ENCODE data around the gene PKNOX2.

Gene PKNOX2

DNA sequence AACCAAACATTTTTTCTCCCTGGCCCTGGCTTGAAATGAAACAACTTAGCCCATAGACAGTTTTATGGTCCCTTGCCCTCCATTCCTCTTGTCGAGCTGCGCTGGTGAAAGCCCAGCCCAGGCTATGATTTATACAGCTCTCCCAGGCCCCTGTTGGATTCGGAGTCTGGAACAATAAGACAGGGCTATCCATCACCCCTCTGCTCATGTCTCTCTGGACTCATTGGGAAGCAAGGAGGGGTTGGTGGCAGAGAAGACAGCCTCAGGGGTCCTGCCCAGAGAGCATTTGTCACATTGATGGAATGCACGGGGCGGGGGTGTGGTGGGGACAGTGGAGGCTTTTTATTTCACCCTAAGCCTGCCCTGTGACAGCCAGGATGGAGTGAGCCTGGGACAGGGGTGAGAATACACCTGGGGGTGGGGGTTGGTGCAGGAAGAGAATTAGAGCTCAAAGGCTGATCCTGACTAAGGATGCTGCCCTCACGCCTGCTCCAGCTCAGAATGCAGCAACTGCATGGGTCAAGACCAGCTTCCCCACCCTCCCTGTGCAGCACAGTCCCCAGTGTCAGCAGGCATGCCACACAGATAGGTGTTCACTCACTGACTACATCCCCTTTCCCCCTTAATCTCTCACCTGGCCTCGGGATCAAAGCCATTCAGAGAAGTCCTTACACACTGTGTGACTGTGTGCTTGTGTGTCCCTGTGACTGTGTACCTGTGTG, 10.0 kb upstream of the PKNOX2 start:
- DNase-seq (ENCODE audit: low spot score): no peak

DNA sequence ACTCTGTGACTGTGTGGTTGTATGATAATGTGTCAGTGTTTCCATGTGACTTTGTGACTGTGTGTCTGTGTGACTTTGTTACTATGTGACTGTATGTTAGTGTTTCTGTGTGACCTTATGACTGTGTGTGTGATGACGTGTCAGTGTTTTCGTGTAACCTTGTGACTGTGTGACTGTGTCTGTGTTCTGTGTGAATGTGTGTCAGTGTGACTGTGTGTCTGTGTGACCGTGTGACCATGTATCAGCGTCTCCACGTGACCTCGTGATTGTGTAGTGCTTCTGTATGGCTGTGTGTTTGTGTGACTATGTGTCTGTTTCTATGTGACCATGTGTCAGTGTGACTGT, 9.5 kb upstream of the PKNOX2 start:
- no peak for DNase-seq (ENCODE audit: low spot score)

DNA sequence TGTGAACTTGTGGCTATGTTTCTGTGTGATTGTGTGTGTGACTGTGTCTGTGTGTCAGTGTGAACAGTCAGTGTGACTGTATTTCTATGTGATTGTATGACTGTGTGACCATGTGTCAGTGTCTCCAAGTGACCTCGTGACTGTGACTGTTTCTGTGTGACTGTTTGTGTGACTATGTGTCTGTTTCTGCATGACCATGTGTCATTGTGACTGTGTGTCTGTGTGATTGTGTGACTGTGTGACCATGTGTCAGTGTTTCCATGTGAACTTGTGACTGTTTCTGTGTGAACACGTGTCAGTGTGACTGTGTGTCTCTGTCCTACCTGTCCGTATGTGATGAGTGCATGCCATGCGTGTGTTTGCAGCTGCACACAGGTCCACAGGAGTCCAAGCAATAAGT, 8.8 kb upstream of the PKNOX2 start:
- DNase-seq (ENCODE audit: low spot score): no peak

DNA sequence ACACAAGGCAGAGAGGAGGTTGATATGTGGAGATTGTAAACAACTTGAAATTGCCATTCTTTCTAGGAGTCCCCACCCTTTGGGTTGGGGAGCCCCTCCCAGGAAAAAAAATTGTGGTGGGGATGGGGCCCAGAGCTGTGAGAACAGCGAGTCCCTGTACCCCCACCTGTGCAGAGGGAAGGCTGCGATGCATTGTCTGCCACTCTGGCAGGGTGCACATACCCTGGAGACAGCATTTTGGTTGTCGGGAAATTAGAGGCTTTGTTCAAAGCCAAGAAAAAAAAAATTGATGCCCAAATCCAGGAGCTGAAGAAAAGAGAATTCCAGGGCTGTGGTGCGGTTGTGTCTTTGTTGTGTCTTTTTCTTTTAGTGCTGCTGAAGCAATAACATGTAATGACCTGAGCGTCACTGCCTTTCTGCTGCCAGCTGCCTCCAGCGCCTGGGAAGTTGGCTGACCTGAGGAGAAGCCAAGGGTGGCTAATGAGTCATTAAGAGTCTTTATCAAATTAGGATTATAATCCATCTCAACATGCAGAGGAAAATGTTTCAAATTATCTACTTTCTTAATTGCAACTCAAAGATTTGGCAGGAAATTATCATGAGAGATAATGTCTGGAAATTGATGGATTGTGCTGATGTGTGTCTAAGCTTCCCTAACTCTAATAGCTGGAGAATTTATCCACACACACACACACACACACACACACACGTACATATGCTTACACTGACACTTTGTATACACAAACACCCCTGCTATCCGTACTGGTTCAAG, 8.0 kb upstream of the PKNOX2 start:
- DNase-seq (ENCODE audit: low spot score): no peak

DNA sequence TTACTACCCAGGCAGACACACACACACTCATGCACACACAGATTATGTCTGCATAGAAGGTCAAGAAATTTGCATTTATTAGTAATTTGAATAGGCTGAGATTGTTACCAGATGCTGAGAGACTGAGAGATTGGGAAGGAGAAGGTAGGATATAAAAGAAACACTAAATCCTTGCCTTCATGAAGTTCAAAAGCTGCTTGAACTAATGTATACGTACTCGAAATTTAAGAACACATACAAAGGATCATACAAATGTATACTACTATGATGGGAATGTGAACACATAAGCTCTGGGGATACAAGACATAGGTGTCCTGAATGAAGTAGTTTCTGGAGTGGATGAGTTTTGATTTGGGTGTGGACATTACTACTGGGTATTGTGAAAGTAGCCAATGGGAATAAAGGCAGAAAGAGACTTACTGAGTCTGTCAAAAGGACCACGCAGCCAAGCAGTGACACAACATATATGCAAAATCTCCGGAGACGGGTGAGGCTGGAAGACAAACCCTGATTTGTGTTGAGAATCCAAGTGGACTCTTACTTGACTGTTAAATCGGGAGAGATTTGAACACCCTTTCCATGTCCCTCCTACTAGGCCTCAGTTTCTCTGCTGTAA, 7.3 kb upstream of the PKNOX2 start:
- DNase-seq (ENCODE audit: low spot score): no peak

DNA sequence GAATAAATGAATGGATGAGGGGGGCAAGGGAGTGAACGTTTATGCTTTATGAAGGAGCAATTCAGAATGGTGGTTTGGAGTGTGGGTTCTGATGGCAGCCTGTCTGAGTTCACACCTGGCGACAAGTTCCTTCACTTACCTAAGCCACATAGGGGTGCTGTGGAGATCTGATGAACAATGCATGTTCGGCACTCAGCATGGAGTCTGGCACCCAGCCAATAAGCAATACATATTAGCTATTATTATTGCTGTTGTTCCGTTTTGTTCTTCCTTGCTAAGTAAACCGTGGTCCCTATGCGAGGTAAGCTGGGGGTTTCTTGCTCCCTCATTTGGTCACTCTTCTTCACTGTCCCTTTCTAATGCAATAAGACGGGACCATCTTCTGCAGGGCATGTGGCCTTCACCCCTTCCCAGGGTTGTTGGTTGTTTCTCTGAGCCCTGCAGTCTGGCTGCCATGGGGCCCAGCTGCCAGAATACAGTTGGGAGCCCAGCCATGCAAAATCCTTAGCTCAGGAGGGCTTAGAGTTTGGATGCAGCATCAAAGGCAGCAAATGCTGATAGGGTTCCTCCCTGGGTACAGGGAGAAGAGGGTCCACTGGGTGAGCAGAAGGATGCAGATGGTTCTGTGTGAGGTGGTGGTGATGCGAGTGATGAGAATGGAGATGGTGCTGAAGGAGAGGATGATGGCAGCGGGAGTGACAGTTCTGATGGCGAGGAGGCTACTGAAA, 6.4 kb upstream of the PKNOX2 start:
- DNase-seq (ENCODE audit: low spot score): no peak

DNA sequence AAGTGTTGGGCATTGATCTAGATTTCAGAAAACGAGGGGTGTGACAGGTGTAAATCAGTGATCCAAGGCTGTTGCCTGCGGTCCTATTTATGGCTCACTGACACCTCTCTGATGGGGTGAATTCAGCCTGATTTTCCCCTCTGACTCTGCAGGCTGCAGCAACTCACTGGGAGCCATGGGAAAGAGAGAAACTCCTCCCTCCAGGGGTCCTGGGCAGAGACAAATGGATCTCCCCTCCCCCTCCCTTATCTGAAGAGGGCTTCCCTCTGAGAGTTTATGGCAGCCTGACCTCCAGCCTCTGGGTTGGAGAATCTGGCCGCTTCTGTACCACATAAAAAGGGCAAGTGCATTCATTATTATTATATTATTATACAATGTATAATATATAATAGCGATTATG, 1.8 kb upstream of the PKNOX2 start:
- DNase-seq (ENCODE audit: low spot score): no peak

DNA sequence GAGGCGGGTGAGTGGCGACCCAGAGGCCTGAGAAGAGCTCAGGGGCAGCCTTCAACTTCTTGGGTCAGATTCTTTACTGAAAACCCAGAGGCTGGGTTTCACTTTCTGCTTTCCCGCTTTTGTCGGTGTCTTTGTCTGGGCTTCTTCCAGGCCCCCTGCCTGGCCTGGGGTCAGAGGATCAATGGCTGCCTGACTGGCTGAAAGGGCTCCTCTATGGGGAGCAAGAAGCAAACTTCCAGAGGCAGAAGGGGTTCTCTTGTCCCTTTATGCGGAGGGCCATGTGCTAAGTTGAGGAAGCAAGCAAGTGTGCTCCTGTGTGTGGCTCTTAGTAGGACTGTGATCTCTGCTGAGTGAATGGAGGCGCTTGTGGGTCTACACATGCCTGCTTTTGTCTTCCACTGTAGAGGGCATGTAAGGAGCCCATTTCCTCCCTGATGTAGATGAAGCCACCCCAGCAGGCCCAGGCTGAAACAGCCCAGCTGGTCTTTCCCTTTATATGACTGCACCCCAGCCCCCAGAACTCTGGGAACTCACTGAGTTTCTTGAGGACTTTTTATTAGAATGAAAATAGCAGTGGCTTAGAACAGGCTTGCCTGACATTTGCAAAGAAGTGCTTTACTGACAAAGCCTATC, 1.0 kb upstream of the PKNOX2 start:
- DNase-seq (ENCODE audit: low spot score): no peak

DNA sequence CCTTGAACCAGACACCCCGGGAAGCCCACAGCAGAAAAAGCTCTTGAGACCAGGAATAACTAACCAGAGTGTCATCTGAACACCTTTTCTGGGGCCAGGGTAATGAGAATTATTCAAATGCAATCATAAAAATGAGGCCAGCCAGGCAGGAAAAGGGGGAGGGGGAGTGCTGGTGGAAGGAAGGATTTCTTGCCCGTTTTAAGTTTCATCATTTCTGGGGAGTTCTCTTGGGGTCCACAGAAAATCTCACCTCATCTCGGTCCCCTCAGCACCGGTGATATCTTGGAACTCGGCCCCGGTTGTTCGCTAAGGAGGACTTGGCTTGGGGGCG, 495 bp upstream of the PKNOX2 start:
- DNase-seq (ENCODE audit: low spot score): no peak

DNA sequence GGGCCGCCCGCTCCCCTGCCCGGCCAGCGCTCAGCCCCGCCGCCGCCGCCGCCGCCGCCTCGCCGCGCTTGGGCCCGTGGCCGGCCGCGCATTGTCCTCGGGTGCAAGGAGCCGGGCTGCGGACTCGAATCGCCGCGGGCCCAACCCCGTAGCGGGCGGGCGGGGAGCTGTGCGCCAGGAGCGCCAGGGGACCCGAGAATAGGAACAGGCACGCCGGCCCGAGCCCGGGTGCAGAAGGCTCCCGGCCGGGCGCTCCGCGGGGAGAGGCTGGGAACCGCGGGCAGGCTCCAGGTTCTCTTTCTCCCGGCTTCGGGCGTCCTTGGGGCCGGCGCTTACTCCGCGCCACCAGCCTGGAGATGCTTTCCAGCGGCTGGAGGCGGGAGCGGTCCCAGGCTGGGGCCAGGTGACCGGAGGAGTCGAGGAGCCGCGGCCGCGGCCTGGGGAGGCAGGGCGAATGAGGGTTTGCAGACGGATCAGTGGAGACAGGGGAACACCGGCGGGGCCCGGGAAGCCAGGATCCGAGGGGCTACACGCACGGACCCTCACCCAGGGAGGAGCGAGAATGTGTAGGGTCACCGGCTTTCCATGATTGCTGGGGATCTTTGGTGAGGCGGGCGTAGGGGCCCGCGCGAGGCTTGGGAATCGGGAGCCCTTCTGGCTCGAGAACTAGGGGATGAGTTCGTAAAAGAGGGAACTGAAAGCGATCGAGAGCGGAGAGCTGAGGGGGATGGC, 726 bp downstream of the PKNOX2 start:
- DNase-seq (ENCODE audit: low spot score): no peak

DNA sequence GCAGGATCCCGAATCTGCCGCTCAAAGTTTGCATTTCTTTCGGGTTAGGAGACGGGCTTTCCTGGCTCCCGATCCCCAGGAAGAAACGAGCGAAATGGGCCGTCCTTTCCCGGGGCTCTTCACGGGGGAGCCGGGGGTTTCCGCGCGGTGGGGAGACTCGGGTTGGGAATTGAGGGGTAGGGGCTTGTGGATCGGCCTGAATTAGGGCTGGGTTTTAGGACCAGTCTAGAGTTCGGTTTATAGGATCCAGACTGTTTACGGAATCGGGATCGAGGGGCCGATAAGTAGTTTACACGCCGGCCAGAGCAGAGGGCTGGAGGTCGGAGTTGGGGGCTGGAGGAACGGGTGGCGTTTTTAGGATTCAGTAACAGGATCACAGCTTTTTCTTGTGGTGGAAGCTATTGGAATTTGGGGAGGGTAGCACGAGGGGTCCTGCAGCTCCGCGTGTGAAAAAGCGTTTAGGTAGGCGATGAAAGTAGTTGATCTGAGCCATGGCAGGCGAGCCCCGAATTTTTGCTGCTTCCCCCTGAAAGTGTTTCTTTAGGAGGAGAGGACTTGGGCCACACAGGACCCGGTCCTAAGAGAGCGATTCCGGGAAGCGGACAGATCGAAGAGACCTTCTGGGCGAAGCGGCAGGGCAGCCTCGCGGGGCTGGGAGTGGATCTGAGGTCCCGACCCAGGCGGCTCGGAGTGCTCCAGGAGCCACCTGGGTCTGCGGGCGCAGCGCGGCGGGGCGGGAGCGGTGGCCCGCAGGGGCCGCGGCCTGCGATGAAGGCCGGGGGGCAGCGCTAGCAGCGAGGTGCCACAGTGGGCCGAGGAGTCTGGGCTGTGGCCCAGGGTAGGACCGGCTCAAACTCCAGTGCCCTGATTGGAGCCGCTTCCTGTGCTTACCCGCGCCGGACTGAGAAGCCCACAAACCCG, 1.6 kb downstream of the PKNOX2 start:
- no peak for DNase-seq (ENCODE audit: low spot score)

DNA sequence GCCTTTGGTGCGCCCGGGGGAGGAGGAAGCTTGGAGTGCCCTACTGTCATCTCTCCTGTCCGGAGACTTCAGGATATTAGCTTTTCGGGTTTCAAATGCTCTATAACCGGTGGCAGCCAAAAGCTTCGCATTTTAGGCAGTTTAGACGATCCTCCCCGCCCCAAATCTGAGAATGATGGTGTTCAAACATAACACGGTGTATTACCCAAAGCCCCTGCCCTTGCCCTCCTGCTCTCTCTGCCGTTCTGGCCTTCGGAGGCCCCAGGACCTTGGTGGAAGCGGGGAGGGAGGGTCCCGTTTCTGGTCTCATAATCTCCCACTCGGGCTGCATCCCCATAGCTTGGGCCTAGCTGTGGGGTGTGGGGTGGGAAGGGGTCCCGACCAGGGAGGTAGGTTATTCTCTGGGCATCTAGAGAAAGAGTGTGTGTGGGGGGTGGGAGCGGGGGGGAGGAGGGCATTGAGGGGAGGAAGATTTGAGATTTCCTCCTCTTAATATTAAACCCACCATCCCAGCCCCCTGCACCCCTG, 2.3 kb downstream of the PKNOX2 start:
- no peak for DNase-seq (ENCODE audit: low spot score)

DNA sequence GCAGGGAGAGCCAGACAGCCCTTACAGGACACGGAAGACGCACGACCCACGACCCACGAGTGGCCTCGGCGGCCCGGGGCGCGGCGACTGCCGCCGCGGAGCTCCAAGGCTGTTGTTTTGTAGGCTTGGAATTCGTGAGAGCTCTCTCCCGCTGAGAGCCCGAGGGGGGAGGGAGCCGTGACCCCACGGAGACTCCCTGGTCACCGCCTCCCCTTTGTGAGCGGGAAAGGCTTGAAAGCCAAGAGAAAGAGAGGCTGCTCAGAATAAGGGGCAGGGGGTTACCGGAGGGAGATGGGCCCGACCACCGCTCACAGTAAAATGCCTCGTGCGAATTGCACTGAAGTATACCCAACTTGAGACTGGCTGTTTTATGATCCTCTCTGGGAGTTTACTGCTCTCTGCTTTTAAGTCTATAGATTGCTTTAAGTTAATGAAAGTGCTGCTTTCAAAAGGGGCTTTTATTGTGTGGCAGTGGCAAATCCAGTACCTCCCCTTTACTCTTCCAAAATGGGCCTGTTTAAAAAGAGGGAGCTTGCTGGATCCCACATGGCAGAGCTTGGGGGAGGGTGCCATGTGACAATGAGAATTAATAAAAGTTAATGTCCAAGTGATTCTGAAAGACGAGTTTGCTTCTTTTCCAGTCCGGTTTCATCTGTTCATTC, 2.9 kb downstream of the PKNOX2 start:
- DNase-seq (ENCODE audit: low spot score): no peak

DNA sequence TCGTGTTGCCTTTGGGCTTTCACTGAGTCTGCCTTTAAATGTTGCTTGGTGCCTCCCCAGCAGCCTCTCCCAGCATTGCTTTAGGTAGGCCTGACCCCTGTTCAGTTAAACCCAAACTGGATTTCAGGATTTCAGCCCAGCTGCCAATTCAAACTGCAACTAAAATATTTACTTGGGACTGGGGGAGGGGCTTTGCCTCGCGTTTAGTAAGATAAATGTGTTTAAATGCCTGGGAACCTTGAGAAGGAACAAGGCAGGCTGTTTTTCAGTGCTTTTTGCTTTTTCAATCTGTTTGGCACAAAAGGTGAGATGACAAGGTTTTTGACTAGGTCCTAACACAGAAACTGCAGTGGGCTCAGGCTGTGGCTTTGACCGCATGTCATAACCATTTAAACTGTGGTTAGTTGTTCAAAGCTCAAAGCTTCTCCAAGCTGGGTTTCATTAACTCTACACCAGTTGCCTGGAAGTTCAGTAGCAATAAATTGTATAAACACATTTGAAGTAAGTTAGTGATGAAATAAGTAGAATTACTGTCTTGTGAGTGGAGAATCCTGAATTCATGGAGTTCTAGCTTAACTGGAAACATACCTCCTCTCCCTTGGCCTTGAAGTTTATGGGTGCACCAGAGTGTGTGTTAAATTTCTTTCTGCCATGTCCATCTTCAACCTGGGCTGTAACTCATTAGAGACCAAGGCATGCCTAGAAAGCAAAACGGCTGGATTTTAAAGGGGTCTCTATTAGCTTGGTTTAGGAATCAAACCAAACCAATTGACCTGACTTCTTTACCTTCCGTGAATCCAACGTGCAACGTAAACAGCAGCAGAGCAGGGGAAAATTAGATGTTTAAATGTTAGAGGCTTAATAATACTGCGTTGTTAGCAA, 3.6 kb downstream of the PKNOX2 start:
- DNase-seq (ENCODE audit: low spot score): no peak

DNA sequence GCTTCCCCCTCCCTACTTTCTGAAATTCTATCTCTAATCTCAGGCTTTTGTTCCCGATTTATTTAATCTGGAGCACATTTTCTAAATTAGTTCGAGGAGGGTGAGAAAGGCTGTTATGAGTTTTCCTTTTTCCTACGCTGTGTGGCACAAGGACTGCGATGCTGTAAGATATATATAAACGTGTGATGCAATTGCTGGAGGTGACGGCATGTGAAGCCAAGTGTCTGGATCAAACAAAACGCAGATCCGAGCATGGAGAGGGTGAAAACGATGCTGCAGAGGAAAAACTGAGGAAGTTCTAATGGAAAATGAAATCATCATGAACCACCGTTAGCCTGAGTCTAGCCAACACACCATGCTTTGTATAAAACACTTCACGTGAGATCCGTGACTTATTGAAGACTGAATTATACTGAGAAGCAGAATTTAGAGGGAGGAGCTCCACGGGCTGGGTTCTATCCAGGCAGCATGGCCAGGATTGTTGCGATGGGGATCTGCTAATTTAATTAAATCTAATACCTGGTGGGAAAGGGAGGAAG, 4.4 kb downstream of the PKNOX2 start:
- no peak for DNase-seq (ENCODE audit: low spot score)

DNA sequence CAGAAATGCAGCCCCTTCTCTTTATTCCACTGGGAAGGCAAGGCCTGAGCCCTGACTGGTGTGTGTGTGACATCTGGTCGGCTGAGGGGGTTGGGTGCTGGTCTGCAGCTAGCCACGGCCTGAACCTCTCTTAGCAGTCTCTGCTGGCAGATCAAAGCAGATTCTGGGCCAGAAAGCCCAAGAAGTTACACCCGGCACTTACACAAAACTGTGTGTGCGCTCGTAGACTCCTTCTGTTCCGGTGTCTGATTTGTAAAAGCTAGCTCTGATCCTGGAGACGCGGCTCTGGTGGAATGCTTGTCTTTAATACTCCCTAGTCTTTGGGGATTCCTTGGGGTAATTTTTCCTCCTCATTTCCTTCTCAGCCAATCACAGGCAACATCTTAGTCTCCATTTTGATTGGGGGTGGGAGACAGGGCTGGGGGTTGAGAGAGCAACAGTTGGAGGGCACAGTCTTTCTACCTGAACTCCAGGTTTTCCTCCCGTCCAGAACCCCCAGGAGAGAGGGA, 5.5 kb downstream of the PKNOX2 start:
- no peak for DNase-seq (ENCODE audit: low spot score)

DNA sequence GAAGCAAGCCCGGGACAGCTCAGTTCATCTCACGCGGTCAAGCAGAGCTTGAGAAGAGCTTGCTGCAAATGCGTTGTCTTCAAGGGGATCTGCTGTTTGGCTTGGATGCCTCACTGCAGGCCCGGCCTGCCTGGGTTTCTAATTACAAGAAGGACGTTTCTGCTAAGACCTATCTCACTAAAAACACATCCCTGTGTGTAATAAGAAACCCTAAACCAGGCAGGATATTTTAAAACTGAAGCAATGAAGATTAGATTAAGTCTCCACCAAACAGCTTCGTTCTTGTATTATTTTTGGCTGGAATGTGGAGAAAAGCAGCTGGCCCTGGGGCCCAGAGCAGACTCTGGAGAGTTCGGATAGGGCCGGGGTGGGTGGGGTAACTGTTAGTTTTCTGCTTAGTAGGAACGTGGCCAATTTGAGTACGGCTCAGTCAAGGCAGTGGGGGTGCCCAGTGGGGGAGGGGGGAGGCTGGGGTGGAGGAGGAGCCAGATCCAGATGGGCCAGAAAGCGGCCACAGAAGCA, 6.0 kb downstream of the PKNOX2 start:
- DNase-seq (ENCODE audit: low spot score): no peak

DNA sequence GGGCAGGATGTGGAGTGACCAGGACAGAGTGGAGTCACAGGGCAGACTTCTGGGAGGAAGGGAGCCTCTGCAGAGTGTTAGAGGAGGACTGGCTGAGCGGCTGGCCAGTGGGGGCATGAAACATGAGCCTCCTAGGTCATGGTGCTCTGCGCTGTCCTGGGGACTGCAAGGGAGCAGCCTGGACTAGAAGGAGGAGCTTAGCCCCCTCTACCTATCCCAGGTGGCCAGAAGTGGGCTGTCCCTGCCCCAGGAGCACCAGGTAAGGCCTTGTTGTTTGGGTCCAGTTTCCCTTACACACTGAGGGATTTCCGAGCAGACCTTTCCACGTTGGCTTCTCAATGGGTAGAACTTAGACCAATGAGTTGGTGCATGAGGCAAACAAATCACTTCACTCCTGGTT, 7.4 kb downstream of the PKNOX2 start:
- DNase-seq (ENCODE audit: low spot score): no peak

Data from hematopoietic multipotent progenitor cell treated with erythropoietin and hydrocortisone succinate and interleukin-3 and kit ligand, for 15 days (in vitro differentiated cells).